ENCODE measurements around the gene MTM1. TPM values are rescaled to one million over a fixed set of nuclear protein-coding genes. Genes with fewer than 3 reads are reported as not detected.

Gene MTM1
- total RNA-seq, 1 donor = 9.8 TPM

- Histone ChIP-seq H3K4me3 (ENCODE audit: insufficient read depth, low read length) (no peak overlapping the region), H3K4me2 (ENCODE audit: insufficient read depth, low read length) (no peak overlapping the region), H3K4me1 (ENCODE audit: insufficient read depth, low read length) (peaks cover 9% of the 10 kb centered on the region), H3K27me3 (ENCODE audit: insufficient read depth, low read length) (no peaks in the 10 kb centered on the region), H2AFZ (ENCODE audit: low read length) (no peak overlapping the region), H3K79me2 (ENCODE audit: insufficient read depth, low read length) (no peaks in the 10 kb centered on the region), H3K9me3 (ENCODE audit: low read depth, low read length) (no peaks in the 10 kb centered on the region), H3K27ac (ENCODE audit: low read depth, low read length) (no peak overlapping the region), H4K20me1 (ENCODE audit: insufficient read depth, low read length) (no peaks in the 10 kb centered on the region), H3K36me3 (ENCODE audit: insufficient read depth, low read length) (no peaks in the 10 kb centered on the region)
- no peak for TF ChIP-seq CTCF (IDR thresholded peaks at IDR 0.05; ENCODE audit: extremely low read depth, low read depth, low read length)
- DNase-seq (ENCODE audit: insufficient read length, low spot score, missing footprints) = no peak
Measured at GRCh38 chrX:150544835-150545770, 23.3 kb upstream of the MTM1 start.

- no peaks in the 10 kb centered on the region for H3K9me3 ChIP-seq (ENCODE audit: low read depth, low read length)
- no peaks in the 10 kb centered on the region for H3K79me2 ChIP-seq (ENCODE audit: insufficient read depth, low read length)
- H3K4me3 ChIP-seq (ENCODE audit: insufficient read depth, low read length) = no peak overlapping the region
- TF ChIP-seq CTCF (IDR thresholded peaks at IDR 0.05; ENCODE audit: extremely low read depth, low read depth, low read length) = no peak
- peak overlapping the region; percentile 9 for H2AFZ ChIP-seq (ENCODE audit: low read length)
- H3K27ac ChIP-seq (ENCODE audit: low read depth, low read length) = no peak overlapping the region
- no peak overlapping the region for H3K4me2 ChIP-seq (ENCODE audit: insufficient read depth, low read length)
- peaks cover 9% of the 10 kb centered on the region for H3K4me1 ChIP-seq (ENCODE audit: insufficient read depth, low read length)
- no peaks in the 10 kb centered on the region for H3K27me3 ChIP-seq (ENCODE audit: insufficient read depth, low read length)
- H4K20me1 ChIP-seq (ENCODE audit: insufficient read depth, low read length) = no peaks in the 10 kb centered on the region
- H3K36me3 ChIP-seq (ENCODE audit: insufficient read depth, low read length) = no peaks in the 10 kb centered on the region
- DNase-seq (ENCODE audit: insufficient read length, low spot score, missing footprints) = no peak
Measured at GRCh38 chrX:150546711-150547153, 21.7 kb upstream of the MTM1 start.

- TF ChIP-seq CTCF (IDR thresholded peaks at IDR 0.05; ENCODE audit: extremely low read depth, low read depth, low read length) = no peak
- Histone ChIP-seq H3K4me3 (ENCODE audit: insufficient read depth, low read length) (peak overlapping the region; percentile 62), H3K4me1 (ENCODE audit: insufficient read depth, low read length) (peaks cover 9% of the 10 kb centered on the region), H3K27ac (ENCODE audit: low read depth, low read length) (peak overlapping the region; percentile 28), H2AFZ (ENCODE audit: low read length) (peak overlapping the region; percentile 89), H3K4me2 (ENCODE audit: insufficient read depth, low read length) (peak overlapping the region; percentile 60), H4K20me1 (ENCODE audit: insufficient read depth, low read length) (no peaks in the 10 kb centered on the region), H3K9me3 (ENCODE audit: low read depth, low read length) (no peaks in the 10 kb centered on the region), H3K36me3 (ENCODE audit: insufficient read depth, low read length) (no peaks in the 10 kb centered on the region), H3K27me3 (ENCODE audit: insufficient read depth, low read length) (no peaks in the 10 kb centered on the region), H3K79me2 (ENCODE audit: insufficient read depth, low read length) (no peaks in the 10 kb centered on the region)
- peak; percentile 90 for DNase-seq (ENCODE audit: insufficient read length, low spot score, missing footprints)
Measured at GRCh38 chrX:150547375-150548115, 20.9 kb upstream of the MTM1 start.

- DNase-seq (ENCODE audit: insufficient read length, low spot score, missing footprints) = no peak
- H3K4me3 ChIP-seq (ENCODE audit: insufficient read depth, low read length) = peak overlapping the region; percentile 62
- H3K27me3 ChIP-seq (ENCODE audit: insufficient read depth, low read length) = no peaks in the 10 kb centered on the region
- TF ChIP-seq CTCF (IDR thresholded peaks at IDR 0.05; ENCODE audit: extremely low read depth, low read depth, low read length) = no peak
- no peaks in the 10 kb centered on the region for H3K79me2 ChIP-seq (ENCODE audit: insufficient read depth, low read length)
- H3K4me2 ChIP-seq (ENCODE audit: insufficient read depth, low read length) = peak overlapping the region; percentile 60
- peak overlapping the region; percentile 89 for H2AFZ ChIP-seq (ENCODE audit: low read length)
- no peak overlapping the region for H3K27ac ChIP-seq (ENCODE audit: low read depth, low read length)
- H3K4me1 ChIP-seq (ENCODE audit: insufficient read depth, low read length) = peaks cover 9% of the 10 kb centered on the region
- no peaks in the 10 kb centered on the region for H4K20me1 ChIP-seq (ENCODE audit: insufficient read depth, low read length)
- no peaks in the 10 kb centered on the region for H3K36me3 ChIP-seq (ENCODE audit: insufficient read depth, low read length)
- no peaks in the 10 kb centered on the region for H3K9me3 ChIP-seq (ENCODE audit: low read depth, low read length)
Measured at GRCh38 chrX:150548251-150548650, 20.2 kb upstream of the MTM1 start.
